Peyer's patch (tissue), 4 donors: ENCODE measurements around the gene MTCH2. TPM values are rescaled to one million over a fixed set of nuclear protein-coding genes. Genes with fewer than 3 reads are reported as not detected.
"Not testable (repeated sequence)": the region's sequence is repeated elsewhere in the genome, so short reads cannot be mapped to it uniquely, and the experiment has no call there.

ENCODE experiments used
- DNase-seq, 3 donors: peaks; one replicate each; pipeline ENCODE4 v3.0.0-alpha.2; 2017 to 2019
- H3K27ac ChIP-seq, 4 donors: fragments of 200-600 bp; sonication (generic); one replicate each; pipeline ENCODE4 v1.5.1; 2016 to 2019
- H3K27me3 ChIP-seq, 2 donors: fragments of 200-600 bp; sonication (generic); one replicate each; pipeline ENCODE4 v1.5.1; 2019
- H3K36me3 ChIP-seq, 3 donors: fragments of 200-600 bp; sonication (generic); one replicate each; pipeline ENCODE4 v1.5.1; 2016 to 2019
- H3K4me1 ChIP-seq, 4 donors: fragments of 200-600 bp; sonication (generic); one replicate each; pipeline ENCODE4 v1.5.1; 2016 to 2019
- H3K4me3 ChIP-seq, 4 donors: fragments of 200-600 bp; sonication (generic); 1 replicate in 3 of 4; 2 replicates in 1 of 4; pipeline ENCODE4 v1.5.1; 2016 to 2019; ENCODE audit warnings: mild to moderate bottlenecking in 1 of 4
- H3K9me3 ChIP-seq, 4 donors: fragments of 200-600 bp; sonication (generic); one replicate each; pipeline ENCODE4 v1.5.1; 2016 to 2019; ENCODE audit warnings: mild to moderate bottlenecking in 1 of 4
- POLR2A ChIP-seq, 2 donors: fragments of 450-650 bp; IDR thresholded peaks; one replicate each; pipeline ENCODE4 v1.5.1; 2017; ENCODE audit warnings: antibody characterized with exemption in 2 of 2, mild to moderate bottlenecking in 2 of 2, moderate library complexity in 2 of 2
- total RNA-seq, 4 donors: library from RNA; depleted of rRNA; stranded (reverse); fragments of >200 nt; gene quantifications; one replicate each; pipeline ENCODE4 v1.1.0, GENCODE V29; 2016
- TF ChIP-seq, protein P1 (sequence below), 6 experiments: fragments of 450-650 bp in 4 of 6; fragments of 200-600 bp in 2 of 6; sonication (generic) in 1 of 6; IDR thresholded peaks; one replicate each; pipeline ENCODE4 v1.5.1; 2017 to 2019; ENCODE audit warnings: antibody characterized with exemption in 6 of 6, mild to moderate bottlenecking in 3 of 6, moderate library complexity in 1 of 6

MTCH2 gene
- total RNA-seq, 4 donors from 2014 or later, result 36.3 to 118 (median 75.8) TPM

GRCh38 chr11:47649276-47649675 lies 6.9 kb upstream of the MTCH2 start:
- TF ChIP-seq, protein P1, sequence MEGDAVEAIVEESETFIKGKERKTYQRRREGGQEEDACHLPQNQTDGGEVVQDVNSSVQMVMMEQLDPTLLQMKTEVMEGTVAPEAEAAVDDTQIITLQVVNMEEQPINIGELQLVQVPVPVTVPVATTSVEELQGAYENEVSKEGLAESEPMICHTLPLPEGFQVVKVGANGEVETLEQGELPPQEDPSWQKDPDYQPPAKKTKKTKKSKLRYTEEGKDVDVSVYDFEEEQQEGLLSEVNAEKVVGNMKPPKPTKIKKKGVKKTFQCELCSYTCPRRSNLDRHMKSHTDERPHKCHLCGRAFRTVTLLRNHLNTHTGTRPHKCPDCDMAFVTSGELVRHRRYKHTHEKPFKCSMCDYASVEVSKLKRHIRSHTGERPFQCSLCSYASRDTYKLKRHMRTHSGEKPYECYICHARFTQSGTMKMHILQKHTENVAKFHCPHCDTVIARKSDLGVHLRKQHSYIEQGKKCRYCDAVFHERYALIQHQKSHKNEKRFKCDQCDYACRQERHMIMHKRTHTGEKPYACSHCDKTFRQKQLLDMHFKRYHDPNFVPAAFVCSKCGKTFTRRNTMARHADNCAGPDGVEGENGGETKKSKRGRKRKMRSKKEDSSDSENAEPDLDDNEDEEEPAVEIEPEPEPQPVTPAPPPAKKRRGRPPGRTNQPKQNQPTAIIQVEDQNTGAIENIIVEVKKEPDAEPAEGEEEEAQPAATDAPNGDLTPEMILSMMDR (IDR thresholded peaks at IDR 0.05), result no peak
- no peak for TF ChIP-seq POLR2A (IDR thresholded peaks at IDR 0.05)
- Histone ChIP-seq H3K4me1 (no peaks in the 10 kb centered on the region), H3K36me3 (no peaks in the 10 kb centered on the region), H3K27ac (no peak overlapping the region), H3K27me3 (no peaks in the 10 kb centered on the region), H3K9me3 (no peaks in the 10 kb centered on the region), H3K4me3 (no peak overlapping the region)
- no peak for DNase-seq

DNA sequence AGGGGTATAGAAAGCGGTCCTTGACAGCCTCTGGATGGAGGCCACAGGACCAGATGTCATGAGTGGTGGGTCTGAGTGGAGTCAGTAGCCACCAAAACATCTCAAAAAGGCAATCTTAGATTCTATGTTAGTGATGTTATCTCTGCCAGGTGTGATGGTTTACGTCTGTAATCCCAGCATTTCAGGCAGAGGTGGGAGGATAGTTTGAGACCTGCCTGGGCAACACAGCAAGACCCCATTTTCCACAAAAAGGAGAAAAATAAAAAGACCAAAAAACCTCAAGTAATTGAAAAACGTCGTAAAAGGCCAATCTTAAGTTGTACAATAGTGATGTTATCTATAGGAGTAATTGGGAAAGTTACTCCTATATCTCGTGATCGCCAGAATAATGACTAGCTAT lies 3.7 kb upstream of the MTCH2 start:
- Histone ChIP-seq H3K4me1 (peaks cover 0 to 8% (median 4%) of the 10 kb centered on the region in 4 donors), H3K4me3 (no peak overlapping the region), H3K27me3 (no peaks in the 10 kb centered on the region), H3K27ac (no peak overlapping the region), H3K9me3 (no peaks in the 10 kb centered on the region), H3K36me3 (no peaks in the 10 kb centered on the region)
- no peak for TF ChIP-seq POLR2A (IDR thresholded peaks at IDR 0.05)
- DNase-seq, result no peak

GRCh38 chr11:47645500-47645899 lies 3.1 kb upstream of the MTCH2 start:
- H3K27ac ChIP-seq, result no peak overlapping the region
- H3K9me3 ChIP-seq, result no peaks in the 10 kb centered on the region
- DNase-seq, result no peak
- no peaks in the 10 kb centered on the region for H3K36me3 ChIP-seq
- TF ChIP-seq, protein P1 (IDR thresholded peaks at IDR 0.05), result no peak
- TF ChIP-seq POLR2A (IDR thresholded peaks at IDR 0.05), result no peak
- peaks cover 0 to 13% (median 4%) of the 10 kb centered on the region in 4 donors for H3K4me1 ChIP-seq
- H3K4me3 ChIP-seq, result no peak overlapping the region
- H3K27me3 ChIP-seq, result no peaks in the 10 kb centered on the region

DNA sequence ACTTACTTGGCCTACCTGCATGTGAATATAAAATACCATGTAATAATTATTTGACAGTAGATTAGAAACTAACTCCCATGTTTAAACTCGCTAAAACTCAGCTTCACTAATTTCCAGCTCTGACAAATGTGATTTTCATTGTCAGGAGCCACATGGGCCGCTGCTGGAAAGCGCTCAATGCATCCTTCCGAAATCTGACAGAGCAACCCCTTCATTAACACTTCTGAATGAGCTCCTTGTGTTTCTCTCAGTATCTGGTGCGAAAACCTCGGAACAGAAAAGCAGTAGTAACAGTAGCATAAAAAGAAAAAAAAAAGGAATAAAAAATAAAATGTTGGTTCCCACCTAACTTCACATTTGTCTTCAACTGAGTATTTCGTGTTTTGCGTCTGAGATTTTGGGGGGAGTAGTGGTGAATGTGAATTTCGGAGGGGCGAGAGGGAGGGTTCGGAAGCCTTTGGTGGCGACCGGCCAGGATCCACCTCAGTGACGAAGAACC lies 710 bp downstream of the MTCH2 start:
- Histone ChIP-seq H3K9me3 (no peaks in the 10 kb centered on the region), H3K4me1 (peaks cover 0 to 23% (median 4%) of the 10 kb centered on the region in 4 donors), H3K36me3 (peaks cover 0 to 24% (median 0%) of the 10 kb centered on the region in 3 donors), H3K4me3 (peak overlapping the region; percentile 65 to 85 (median 73)), H3K27me3 (no peaks in the 10 kb centered on the region), H3K27ac (peak overlapping the region; percentile 89 to 95 (median 93))
- no peak for TF ChIP-seq POLR2A (IDR thresholded peaks at IDR 0.05)
- TF ChIP-seq, protein P1 (IDR thresholded peaks at IDR 0.05), result no peak
- no peak for DNase-seq

- not testable (repeated sequence) for H3K9me3 ChIP-seq, H3K27ac ChIP-seq, H3K27me3 ChIP-seq, DNase-seq, H3K4me3 ChIP-seq
- Histone ChIP-seq H3K4me1 (peaks cover 0 to 23% (median 4%) of the 10 kb centered on the region in 4 donors), H3K36me3 (peaks cover 0 to 36% (median 0%) of the 10 kb centered on the region in 3 donors)
These were observed 1.9 kb downstream of the MTCH2 start for GRCh38 chr11:47640506-47640905.

DNA sequence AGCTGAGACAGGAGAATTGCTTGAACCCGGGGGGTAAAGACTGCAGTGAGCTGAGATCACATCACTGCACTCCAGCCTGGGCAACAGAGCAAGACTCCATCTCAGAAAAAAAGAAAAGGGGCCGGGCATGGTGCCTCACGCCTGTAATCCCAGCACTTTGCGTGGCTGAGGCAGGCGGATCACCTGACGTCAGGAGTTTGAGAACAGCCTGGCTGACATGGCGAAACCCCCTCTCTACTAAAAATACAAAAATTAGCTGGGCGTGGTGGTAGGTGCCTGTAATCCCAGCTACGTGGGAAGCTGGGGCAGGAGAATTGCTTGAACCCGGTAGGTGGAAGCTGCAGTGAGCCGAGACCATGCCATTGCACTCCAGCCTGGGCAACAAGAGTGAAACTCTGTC lies 6.0 kb downstream of the MTCH2 start:
- H3K4me1 ChIP-seq, result peaks cover 0 to 18% (median 3%) of the 10 kb centered on the region in 4 donors
- not testable (repeated sequence) for H3K9me3 ChIP-seq, H3K27ac ChIP-seq, H3K27me3 ChIP-seq, H3K4me3 ChIP-seq, DNase-seq
- H3K36me3 ChIP-seq, result peaks cover 0 to 66% (median 0%) of the 10 kb centered on the region in 3 donors

DNA sequence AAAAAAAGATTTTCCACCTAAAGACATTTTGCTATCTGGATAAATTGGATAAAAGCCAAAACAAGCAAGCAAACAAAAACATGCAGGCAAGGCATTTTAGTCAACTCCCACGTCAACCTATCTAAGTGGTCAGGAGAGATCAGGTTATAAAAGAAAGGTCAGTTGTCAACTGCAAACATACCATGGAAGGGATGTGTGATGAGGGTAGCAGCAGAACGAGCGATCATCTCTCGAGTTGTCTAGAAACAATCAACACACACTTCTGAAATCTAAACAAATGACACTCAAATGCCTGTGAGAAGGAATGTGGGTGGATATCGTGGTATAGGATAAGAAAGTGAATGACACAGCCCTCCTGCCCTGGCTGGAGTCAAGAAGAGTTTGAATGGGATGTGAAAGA lies 10.9 kb downstream of the MTCH2 start:
- TF ChIP-seq POLR2A (IDR thresholded peaks at IDR 0.05), result no peak
- TF ChIP-seq, protein P1 (IDR thresholded peaks at IDR 0.05), result no peak
- Histone ChIP-seq H3K36me3 (peaks cover 0 to 89% (median 0%) of the 10 kb centered on the region in 3 donors), H3K4me3 (no peak overlapping the region), H3K27me3 (no peaks in the 10 kb centered on the region), H3K9me3 (no peaks in the 10 kb centered on the region), H3K4me1 (no peaks in the 10 kb centered on the region), H3K27ac (no peak overlapping the region)
- DNase-seq, result no peak
